Kidney capillary endothelial cell (primary cell): ENCODE results near the gene VAMP7.
"Not testable (repeated sequence)": the region's sequence is repeated elsewhere in the genome, so short reads cannot be mapped to it uniquely, and the experiment has no call there.

Source experiments
- DNase-seq: peaks from one replicate; pipeline ENCODE4 v3.0.0-alpha.2; 2018; ENCODE audit warnings: low spot score

The VAMP7 gene, protein sequence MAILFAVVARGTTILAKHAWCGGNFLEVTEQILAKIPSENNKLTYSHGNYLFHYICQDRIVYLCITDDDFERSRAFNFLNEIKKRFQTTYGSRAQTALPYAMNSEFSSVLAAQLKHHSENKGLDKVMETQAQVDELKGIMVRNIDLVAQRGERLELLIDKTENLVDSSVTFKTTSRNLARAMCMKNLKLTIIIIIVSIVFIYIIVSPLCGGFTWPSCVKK

DNA sequence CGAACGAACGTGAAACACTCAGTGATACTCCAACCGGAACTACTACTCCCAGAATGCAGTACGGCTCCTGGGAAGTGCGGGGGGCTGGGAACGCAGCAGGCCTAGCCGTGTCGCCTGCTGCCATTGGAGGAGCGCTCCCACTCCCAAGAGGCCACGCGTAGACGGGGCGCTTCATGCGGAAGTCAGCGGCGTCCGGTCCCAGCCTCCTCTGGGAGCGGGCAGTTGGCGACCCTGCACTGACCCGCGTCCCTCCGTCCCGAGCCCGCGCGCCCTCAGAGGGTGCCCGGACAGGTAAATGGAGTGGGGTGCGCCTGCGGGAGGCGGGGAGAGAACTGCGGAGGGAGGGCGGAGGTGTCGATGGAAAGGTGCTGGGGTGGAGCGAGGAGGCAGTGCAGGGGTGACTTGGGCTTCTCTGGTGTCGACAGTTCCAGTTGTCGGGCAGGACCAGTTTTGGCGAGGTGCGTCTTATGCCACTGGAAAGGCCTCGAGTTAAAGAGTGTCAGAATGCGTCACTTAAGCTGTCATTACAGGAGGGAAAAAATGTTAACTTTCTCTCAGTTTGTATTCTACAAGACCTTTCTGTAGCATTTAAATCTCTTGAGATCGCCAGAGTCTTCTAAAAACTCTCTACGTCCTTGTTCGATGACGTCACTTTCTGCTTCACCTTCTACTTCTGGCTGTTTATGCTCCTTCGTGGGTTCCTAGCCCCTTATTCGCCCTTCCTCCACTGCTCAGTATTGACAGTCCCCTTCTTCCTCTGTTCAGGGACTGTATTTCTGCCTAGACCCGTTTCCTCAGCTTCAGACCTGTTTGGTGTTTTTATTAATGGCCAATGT lies at the start of gene VAMP7:
TSS of gene VAMP7 (plus strand) at position 188 of the 836 bp plus-strand sequence. CDS start 8,122 bp downstream, outside the sequence.
- peak; percentile 58 for DNase-seq

DNA sequence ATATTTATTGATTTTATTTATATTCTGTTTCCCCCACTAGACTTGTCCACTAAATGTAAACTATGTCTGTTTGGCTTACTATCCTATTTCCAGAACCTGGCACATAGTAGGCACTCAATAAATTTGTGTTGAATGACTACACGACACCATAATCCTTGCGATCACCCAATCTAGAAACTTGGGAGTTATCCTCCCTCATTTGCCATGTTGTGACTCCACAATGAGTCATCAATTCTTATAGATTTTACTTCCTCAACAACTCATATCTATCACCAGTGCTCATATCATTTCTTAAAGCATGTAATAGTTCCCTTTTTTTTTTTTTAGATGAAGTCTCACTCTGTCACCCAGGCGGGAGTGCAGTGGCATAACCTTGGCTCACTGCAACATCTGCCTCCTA lies 39.9 kb upstream of the VAMP7 start:
- DNase-seq, result no peak

DNA sequence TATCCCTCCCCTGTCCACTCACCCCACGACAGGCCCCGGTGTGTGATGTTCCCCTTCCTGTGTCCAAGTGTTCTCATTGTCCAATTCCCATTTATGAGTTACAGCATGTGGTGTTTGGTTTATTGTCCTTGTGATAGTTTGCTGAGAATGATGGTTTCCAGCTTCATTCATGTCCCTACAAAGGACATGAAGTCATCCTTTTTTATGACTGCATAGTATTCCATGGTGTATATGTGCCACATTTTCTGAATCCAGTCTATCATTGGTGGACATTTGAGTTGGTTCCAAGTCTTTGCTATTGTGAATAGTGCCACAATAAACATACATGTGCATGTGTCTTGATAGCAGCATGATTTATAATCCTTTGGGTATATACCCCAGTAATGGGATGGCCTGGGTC lies 29.4 kb upstream of the VAMP7 start:
- not testable (repeated sequence) for DNase-seq

DNA sequence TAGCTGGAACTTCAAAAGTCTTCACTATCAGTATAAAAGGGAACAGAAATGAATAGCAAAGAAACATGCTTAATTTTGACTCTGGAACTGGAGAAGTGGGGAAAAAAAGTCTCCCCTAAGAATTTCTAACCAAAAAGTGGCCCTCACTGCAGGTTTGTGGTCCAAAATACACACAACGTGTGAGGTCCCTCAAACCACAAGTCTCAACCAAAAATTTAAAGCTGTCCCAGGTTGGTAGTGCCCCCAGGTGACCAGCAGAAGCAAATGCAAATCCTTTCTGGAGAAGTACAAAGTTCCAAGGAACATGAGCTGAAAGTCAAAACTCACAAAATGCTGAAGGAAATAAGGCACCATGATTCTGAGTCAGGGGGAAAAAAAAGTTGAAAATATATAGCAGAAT lies 23.6 kb upstream of the VAMP7 start:
- DNase-seq, result no peak

DNA sequence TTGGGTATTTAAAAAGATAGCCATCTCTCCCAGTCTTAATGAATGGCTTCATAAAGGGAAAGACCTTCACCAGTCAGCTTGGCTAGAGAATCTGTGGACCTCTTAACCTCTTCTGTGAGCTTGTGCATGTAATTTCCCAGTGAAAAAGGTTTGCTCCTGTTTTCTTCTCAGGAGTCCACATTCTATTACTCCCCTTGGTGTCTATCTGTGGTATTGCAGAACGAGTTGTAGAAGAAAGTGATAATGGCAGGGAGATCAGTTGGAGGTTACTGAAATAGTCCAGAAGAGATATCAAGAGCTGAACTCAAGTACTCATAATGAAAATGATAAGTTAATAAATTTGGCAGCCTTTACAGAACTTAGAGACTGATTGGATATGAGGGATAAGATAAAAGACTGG lies 16.5 kb upstream of the VAMP7 start:
- no peak for DNase-seq

DNA sequence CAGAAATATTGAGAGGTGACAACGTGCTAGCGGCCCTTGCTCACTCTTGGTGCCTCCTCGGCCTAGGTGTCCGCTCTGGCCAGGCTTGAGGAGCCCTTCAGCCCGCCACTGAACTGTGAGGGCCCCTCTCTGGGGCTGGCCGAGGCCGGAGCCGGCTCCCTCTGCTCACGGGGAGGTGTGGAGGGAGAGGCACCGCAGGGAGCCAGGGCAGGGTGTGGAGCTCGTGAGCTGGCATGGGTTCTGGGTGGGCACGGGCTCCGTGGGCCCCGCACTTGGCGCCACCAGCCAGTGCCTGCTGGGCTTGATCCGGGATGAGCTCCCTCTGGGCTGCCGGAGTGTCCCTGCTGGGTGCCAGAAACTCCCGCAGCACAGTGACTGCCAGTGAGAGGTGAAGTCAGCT lies 16.0 kb upstream of the VAMP7 start:
- DNase-seq, result no peak

DNA sequence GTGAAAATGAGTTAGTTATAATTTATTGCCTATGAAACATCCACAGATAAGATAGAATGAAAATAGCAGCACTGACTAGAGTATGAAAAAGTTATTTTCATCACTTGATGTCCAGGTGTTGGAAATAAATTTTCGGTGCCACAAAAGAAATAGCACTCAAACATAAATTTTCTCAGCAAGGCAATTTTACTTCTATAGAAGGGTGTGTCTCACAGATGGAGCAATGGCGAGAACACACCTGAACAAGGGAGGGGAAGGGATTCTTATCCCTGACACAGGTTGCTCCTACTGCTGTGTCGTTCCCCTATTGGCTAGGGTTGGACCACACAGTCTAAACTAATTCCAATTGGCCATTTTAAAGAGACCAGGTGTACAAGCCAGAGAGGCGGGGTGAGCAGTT lies 13.3 kb upstream of the VAMP7 start:
- no peak for DNase-seq

DNA sequence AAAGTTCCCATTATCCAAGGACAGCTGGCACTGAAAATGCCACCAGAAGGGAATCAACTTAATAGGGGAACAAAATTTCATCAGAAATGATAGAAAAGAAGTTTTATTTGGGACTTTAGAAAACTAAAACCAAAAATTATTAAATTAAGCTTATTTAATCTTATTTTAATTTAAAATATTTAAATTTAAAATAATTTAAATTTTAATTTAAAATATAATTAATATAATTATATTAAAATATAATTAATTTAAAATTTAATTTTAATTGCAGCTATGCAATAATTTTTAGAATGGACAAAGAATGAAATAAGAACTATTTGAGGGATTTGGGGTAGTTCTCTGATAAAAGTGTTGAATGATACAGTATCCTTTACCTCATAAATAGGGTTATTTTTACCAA lies 10.2 kb upstream of the VAMP7 start:
- no peak for DNase-seq

DNA sequence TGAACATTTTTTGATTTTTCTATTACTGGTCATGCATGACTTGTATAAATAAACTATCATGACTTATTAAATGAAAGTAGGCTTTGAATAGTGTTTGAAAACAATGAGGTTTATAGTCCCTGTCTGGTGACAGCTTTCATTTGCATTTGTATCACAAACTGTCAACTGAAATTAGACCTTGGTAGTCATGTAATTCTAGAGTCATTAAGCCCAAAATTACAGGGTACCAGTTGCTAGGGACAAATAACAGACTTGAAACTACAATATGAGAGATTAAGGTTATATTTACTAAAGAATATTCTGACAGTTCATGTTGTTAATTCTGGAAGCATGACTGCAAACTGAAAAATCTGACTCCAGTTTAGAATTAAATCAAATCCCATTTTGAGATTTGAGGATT lies 9.2 kb upstream of the VAMP7 start:
- no peak for DNase-seq

DNA sequence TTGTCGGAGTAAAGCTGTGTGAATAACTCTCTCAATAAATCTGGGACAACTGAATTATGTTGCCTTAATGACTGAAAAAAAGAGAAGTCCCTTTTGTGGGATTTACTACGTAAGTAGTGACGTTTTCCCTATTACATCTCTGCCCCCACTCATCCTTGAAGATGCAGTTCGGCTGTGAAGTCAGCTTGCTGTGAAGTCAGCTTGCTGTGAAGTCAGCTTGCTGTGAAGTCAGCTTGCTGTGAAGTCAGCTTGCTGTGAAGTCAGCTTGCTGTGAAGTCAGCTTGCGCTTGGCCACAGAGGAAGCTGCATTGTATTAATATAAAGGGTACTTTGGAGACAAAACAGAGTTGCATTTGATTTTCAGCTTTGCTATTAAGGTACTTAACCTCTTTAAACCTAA lies 8.0 kb upstream of the VAMP7 start:
- DNase-seq, result no peak

DNA sequence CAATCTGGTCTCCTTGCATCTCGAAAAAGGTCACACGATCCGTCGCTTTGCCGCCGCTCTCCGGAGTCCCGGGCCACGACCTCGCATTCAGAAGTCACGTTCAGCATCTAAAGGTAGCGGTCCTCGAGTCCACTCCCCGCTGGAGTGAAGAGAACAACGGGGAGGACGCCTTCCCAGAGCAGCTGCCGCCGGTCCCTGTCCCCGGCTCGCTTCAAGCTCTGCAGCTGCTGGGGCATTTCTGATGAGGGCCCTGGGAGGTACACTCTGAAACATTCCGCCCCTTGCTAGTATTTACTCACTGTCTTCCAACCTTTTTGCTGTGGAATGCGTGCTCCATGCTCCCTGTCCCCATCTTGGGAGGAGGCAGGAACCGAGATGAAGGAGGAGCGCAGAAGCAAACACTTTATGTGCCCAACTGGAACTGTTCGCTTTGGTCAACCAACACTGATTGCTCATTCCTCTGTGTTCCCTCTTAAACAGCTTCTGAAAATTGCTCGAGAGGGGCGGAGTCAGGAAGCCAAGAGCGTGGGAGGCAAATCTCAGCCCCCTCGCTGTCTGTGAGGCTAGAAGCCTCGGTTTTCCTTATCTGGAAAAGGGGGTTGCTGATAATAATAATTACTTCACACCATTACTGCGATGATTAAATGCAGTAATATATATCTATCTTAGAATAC lies 6.4 kb upstream of the VAMP7 start:
- DNase-seq, result no peak

DNA sequence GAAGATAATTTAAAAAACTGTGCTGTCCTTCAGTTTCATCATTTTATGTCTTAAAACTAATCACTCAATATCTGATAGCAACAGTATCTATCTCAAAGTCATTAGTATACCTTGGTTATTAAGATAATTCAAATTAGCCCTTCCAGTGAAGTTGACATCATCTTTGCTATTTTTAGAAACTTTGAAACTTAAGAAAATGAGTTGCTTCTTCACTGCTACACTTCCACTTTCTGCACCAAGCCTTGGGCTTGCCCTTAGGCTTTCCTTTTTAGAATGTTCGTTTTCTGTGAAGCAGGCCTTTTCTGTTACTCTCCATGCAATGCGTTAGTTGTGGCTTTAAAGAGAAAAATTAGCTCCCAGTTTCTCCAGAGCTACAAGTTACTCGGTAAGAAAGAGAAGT lies 4.4 kb upstream of the VAMP7 start:
- no peak for DNase-seq

DNA sequence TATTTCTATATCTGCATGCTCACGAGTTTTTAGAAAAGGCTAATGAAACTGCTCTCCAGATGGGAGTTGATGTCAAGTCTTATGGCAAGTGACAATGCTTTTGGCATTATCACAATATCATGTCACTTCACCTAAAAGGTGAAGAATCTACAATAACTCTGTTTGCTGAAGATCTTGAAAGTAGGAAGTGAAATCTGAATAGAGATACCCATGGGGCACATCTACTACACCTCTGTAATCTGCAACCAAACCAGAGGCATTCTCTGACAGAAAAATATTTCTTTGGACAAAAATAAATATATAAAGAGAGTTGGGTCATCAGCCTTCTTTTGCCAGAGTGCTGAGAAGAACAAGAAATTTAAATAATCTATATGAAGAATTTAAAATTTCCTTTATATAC lies 3.9 kb upstream of the VAMP7 start:
- no peak for DNase-seq

DNA sequence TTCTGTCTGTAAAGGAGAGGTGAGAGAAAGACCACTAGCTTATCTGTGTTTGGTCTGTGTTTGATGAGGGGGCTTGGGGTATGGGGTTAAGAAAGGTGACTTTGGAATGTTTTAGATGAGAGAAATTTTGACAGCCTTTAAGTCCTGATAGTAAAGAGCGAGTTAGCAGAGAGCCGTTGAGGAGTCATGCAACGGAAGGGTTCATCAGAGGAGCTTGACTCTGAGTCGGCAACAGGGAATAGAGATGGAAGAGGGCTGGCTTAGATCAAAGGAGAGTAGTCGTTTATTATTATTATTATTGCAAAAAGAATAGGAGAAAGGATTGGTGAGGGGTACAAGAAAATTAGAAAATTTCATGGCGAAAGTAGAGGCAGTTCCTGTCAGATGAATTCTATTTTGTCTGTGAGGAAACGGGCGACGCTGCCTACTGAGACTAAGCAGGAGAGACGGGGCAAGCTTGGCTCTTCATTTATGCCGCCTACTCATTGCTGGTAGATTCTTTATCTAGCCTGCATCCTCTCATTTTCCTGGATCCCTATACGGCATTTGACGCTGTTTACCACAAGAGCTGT lies 473 bp upstream of the VAMP7 start:
- DNase-seq, result peak; percentile 10

DNA sequence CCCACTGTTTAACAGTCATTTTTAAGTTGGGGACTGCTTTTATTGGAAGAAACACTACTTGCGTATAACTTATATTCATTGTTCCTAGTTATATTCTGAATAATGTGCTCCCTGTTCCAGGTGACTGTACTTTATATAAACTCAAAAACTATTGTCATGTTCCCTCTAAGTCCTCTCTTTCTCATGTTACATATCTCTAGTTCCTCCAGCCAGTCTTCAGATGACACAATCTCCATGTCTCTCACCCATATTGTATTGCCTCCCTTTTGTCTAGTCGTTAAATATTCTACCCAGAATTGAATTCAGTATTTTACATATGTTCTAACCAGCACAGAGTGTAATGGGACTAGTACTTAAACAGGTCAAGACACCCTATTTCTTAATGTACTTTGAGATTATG lies 5.3 kb downstream of the VAMP7 start:
- no peak for DNase-seq

DNA sequence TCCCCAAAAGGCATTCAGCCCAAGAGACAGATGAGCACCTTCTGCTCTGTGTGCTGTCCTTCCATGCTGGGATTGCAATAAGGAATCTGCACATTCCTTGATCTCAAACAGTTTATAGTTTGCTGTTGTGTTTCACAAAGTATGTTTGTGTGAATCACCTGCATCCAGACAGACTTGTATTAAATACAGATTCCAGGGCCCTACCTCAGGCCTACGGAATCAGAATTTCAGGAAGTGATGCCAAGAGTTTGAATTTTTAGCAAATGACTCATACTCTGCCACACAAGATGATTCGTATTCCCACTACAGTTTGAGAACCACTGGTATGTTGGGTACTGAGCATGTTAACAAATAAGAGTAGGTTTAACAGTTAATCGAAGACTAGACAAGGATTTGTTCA lies 7.0 kb downstream of the VAMP7 start:
- DNase-seq, result peak; percentile 59

DNA sequence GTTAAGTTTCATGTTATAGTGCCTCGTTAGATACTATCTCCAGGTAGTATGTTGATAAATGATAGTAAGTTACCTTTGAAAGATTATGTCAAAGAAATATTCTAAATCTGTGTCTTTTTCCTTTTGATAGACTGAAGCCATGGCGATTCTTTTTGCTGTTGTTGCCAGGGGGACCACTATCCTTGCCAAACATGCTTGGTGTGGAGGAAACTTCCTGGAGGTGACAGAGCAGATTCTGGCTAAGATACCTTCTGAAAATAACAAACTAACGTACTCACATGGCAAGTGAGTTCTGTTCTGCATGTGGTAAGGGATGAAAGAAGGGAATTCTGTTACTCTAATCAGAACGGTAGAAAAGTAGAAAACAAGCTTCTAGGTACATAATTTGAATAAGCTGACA lies 8.2 kb downstream of the VAMP7 start:
- DNase-seq, result no peak

DNA sequence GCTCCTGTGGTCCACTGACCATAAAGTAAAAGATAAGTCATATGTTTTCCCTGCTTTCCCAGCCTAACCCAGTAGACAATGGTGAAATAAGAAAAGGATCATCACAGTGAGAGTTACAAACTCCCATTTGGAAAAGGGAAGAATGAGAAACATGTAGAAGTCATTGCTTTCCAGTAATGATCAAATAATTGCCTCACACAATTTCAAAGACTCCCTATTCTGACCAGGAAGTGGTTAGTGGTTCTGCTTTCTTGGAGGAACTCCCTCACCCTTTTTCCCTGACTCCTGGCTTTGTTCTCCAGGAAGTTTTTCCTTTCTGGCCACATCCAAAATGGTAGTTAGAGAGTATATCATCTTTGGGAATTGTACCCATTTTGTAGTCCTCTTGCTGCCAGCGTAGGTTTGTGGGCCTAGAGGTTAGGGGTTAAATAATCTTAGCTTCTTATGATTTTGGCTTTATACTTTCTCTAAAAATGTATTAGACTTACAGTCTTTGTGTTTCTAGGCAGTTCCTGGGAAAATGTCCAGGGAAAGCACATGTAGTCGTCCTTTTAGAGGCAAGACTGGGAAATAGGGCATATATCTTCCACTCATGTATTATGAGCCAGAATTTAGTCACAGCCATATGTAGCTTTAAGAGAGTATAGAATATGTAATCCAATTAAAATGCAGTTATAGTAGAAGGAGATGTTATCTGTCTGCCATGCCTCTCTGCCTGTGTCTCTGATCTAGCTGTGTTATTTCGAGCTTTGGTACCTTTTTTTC lies 10.5 kb downstream of the VAMP7 start:
- no peak for DNase-seq

DNA sequence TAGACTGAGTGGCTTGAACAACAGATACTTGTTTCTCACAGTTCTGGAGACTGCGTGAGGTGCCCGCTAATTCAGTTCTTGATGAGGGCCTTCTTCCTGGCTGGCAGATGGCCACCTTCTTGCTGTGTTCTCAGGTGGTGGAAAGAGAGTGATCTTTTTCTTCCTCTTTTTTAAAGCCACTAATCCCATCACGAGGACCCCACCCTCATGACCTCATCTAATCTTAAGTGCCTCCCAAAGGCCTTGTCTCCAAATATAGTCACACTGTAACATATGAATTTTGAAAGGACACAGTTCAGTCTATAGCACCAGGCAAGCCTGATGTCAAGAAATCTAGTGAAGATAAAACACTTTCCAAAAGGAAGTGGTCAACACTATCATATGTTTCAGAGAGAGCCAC lies 12.4 kb downstream of the VAMP7 start:
- no peak for DNase-seq

DNA sequence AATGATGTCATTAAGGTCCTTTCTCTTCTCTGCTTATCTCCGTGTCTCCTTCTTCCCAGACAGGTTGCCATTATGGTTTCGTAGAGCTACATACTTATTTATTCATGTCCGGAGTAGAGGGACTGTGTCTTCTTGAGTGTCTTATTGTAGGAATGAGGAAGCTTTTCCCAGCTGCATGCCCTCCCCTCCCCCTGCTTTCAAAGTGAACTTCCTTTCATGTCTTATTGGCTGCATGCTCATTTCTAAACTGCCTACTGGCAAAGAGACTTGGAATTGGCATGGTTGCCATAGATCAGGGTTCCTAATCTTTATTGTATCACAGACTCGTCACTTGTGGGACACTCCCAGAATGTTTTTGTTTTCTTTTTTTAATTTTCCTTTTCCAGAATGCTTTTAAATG lies 15.4 kb downstream of the VAMP7 start:
- DNase-seq, result no peak

DNA sequence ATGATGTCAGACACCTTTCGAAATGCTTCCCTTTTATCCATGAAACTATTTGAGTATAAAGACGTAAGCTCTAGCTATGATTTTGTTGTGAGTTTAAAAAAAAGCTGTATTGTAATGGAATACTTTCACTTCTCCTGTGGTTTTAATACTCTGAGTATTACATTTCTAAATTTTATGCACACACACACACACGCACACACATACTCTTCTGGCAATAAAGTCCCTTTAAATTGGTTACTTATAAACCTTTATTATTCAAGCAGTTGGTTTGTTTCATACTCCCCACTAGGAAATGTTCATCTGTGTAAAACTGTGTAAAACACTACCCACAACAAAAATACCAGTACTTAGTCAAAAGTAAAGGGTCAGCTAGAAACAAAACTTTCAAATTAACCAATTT lies 18.2 kb downstream of the VAMP7 start:
- no peak for DNase-seq

DNA sequence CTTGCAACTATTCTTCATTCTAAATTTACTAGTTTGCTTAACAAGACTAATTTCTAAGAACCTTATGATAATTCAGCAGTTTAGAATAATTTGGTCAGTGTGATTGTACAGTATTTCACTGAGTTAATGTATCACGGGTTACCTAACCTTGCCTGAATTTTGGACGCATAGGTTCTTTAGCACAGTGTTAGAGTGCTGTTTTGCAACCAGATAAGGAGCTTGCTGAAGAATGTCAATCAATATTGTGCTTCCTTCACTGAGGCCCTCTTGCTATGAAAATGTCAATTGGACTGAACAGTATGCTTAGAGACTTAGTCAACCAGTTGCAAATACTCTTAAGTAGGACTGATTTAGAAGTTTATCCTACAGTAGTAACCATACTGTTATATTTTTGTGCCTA lies 19.6 kb downstream of the VAMP7 start:
- no peak for DNase-seq
